HepG2 (cell line): ENCODE measurements around the gene SLC9B2. TPM values are rescaled to one million over a fixed set of nuclear protein-coding genes. Genes with fewer than 3 reads are reported as not detected.

Experiments
- DR1 ChIP-seq: sonication (generic); formaldehyde crosslinking; IDR thresholded peaks from 2 replicates; pipeline ENCODE4 v1.8.0; 2021; ENCODE audit warnings: mild to moderate bottlenecking, missing genetic modification reagents, inconsistent platforms
- GATAD1 ChIP-seq: IDR thresholded peaks from 2 replicates; pipeline ENCODE4 v1.6.1; 2016; ENCODE audit warnings: missing genetic modification reagents, missing compliant biosample characterization
- HOXD1 ChIP-seq: sonication (generic); formaldehyde crosslinking; IDR thresholded peaks from 2 replicates; pipeline ENCODE4 v1.5.0; 2020; ENCODE audit warnings: missing genetic modification reagents
- KAT8 ChIP-seq: IDR thresholded peaks from 2 replicates; pipeline ENCODE4 v1.6.1; 2016; ENCODE audit warnings: missing genetic modification reagents, missing compliant biosample characterization
- NFRKB ChIP-seq: fragments of 450-650 bp; IDR thresholded peaks from 2 replicates; pipeline ENCODE4 v1.6.1; 2017
- RARG ChIP-seq: sonication (generic); formaldehyde crosslinking; IDR thresholded peaks from 2 replicates; pipeline ENCODE4 v1.4.0; 2020; ENCODE audit warnings: low read depth, mild to moderate bottlenecking, missing genetic modification reagents
- SMAD9 ChIP-seq: sonication (generic); formaldehyde crosslinking; IDR thresholded peaks from 2 replicates; pipeline ENCODE4 v1.5.1; 2020; ENCODE audit warnings: mild to moderate bottlenecking, missing genetic modification reagents
- TCF7 ChIP-seq: sonication (generic); IDR thresholded peaks from 2 replicates; pipeline ENCODE4 v1.6.1; 2016; ENCODE audit warnings: antibody characterized with exemption, low read depth
- ZFYVE20 ChIP-seq: sonication (generic); formaldehyde crosslinking; IDR thresholded peaks from 2 replicates; pipeline ENCODE4 v1.8.0; 2023; ENCODE audit warnings: low read depth, mild to moderate bottlenecking, moderate library complexity, missing genetic modification reagents, borderline replicate concordance
- ZNF253 ChIP-seq: sonication (generic); formaldehyde crosslinking; IDR thresholded peaks from 2 replicates; pipeline ENCODE4 v1.8.0; 2022; ENCODE audit warnings: mild to moderate bottlenecking, missing genetic modification reagents, borderline replicate concordance
- ZNF432 ChIP-seq: sonication (generic); formaldehyde crosslinking; IDR thresholded peaks from 2 replicates; pipeline ENCODE4 v1.5.0; 2020; ENCODE audit warnings: missing genetic modification reagents, mild to moderate bottlenecking, borderline replicate concordance
- ZNF607 ChIP-seq: sonication (generic); formaldehyde crosslinking; IDR thresholded peaks from 2 replicates; pipeline ENCODE4 v1.5.1; 2020; ENCODE audit warnings: missing genetic modification reagents, mild to moderate bottlenecking, borderline replicate concordance
- ZNF781 ChIP-seq: sonication (generic); formaldehyde crosslinking; IDR thresholded peaks from 2 replicates; pipeline ENCODE4 v1.5.1; 2020; ENCODE audit warnings: borderline replicate concordance, mild to moderate bottlenecking, missing genetic modification reagents; ENCODE audit errors: not compliant biosample characterization
- polyA plus RNA-seq, 8 experiments: library from polyadenylated mRNA; depleted of rRNA in 3 of 8; stranded (reverse) in 7 of 8; unstranded in 1 of 8; fragments of >200 nt; fragmentation: Illumina TruSeq in 4 of 8; extraction: Trizol in 4 of 8; gene quantifications; 2 replicates each; pipeline versions ENCODE4 v1.2.1 to v1.2.3, GENCODE V29; 2011 to 2016; ENCODE audit warnings: low read depth in 4 of 8, missing spikeins in 1 of 8, mixed read lengths in 1 of 8; ENCODE audit not compliant: insufficient read depth in 1 of 8
- total RNA-seq, 5 experiments: library from RNA; depleted of rRNA; stranded (reverse); fragments of >200 nt; fragmentation: Illumina TruSeq; extraction: Trizol; gene quantifications; 2 replicates each; pipeline ENCODE4 v1.2.3, GENCODE V29; 2016; ENCODE audit warnings: low read depth in 1 of 5
- TF ChIP-seq, protein P1 (sequence below): sonication (generic); formaldehyde crosslinking; IDR thresholded peaks from 2 replicates; pipeline ENCODE4 v1.4.0; 2020; ENCODE audit warnings: mild to moderate bottlenecking, low read depth, missing genetic modification reagents
- TF ChIP-seq, protein P2 (sequence below): sonication (generic); formaldehyde crosslinking; IDR thresholded peaks from 2 replicates; pipeline ENCODE4 v1.5.0; 2020; ENCODE audit warnings: missing genetic modification reagents
- TF ChIP-seq, protein P3 (sequence below): sonication (generic); formaldehyde crosslinking; IDR thresholded peaks from 2 replicates; pipeline ENCODE4 v1.4.0; 2020; ENCODE audit warnings: missing genetic modification reagents
- TF ChIP-seq, protein P4 (sequence below): sonication (generic); formaldehyde crosslinking; IDR thresholded peaks from 2 replicates; pipeline ENCODE4 v1.4.0; 2020; ENCODE audit warnings: low read depth, mild to moderate bottlenecking, missing genetic modification reagents
- TF ChIP-seq, protein P5 (sequence below): sonication (generic); formaldehyde crosslinking; IDR thresholded peaks from 2 replicates; pipeline ENCODE4 v1.5.0; 2020; ENCODE audit warnings: mild to moderate bottlenecking, missing genetic modification reagents, borderline replicate concordance

Gene SLC9B2
- total and polyA plus RNA-seq, 2 of the 13 experiments (the other 11 are each of a cell fraction or from before 2014, with no cell fraction given), result 23.5 to 38.5 TPM

DNA sequence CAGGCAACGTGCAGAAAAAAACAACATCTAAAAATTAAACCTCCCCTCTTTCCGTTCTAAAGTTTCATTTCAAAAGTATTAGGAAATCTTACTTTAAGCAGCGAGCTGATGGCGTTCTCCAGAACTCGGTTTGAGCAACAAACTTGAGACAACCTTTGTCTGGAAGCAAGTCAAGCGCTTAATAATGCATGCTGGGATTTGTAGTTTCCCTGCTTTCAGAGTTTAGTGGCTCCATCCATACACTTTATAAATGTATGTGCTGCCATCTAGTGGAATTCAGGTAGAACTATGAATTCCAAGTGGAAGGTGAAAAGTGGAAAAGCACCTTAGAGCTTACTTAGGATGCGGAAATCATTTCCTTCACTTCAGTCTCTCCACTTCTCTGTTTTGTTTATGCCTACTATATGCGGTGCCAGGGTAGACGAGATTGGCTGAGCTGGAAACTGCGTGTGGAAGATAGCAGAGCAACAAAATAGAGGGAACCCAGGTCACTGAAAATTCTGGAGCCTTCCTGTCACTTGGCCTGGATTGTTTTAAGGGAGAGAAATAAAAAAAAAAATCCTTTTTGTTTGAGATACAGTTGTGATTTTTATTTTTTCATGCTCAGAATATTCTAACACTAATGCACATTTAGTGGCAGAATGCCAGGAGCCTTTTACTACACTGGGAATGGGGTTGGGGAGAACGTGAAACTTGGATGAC lies 23.3 kb upstream of the SLC9B2 start, which contains the start of gene BDH2 (continued):
- TF ChIP-seq ZNF432 (CRISPR knock-in tag) (no peak), RARG (CRISPR knock-in tag) (no peak), ZNF781 (CRISPR knock-in tag) (no peak), TCF7 (no peak), KAT8 (CRISPR knock-in tag) (peak; percentile 67), GATAD1 (CRISPR knock-in tag) (0 out of 2 replicates have a peak, but pooled peaks have one; percentile 39), HOXD1 (CRISPR knock-in tag) (no peak), DR1 (no peak), ZFYVE20 (no peak), ZNF607 (no peak), NFRKB (no peak), SMAD9 (CRISPR knock-in tag) (no peak), ZNF253 (CRISPR knock-in tag) (no peak)
- TF ChIP-seq, protein P1, sequence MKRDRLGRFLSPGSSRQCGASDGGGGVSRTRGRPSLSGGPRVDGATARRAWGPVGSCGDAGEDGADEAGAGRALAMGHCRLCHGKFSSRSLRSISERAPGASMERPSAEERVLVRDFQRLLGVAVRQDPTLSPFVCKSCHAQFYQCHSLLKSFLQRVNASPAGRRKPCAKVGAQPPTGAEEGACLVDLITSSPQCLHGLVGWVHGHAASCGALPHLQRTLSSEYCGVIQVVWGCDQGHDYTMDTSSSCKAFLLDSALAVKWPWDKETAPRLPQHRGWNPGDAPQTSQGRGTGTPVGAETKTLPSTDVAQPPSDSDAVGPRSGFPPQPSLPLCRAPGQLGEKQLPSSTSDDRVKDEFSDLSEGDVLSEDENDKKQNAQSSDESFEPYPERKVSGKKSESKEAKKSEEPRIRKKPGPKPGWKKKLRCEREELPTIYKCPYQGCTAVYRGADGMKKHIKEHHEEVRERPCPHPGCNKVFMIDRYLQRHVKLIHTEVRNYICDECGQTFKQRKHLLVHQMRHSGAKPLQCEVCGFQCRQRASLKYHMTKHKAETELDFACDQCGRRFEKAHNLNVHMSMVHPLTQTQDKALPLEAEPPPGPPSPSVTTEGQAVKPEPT (CRISPR knock-in tag), result no peak
- TF ChIP-seq, protein P2, sequence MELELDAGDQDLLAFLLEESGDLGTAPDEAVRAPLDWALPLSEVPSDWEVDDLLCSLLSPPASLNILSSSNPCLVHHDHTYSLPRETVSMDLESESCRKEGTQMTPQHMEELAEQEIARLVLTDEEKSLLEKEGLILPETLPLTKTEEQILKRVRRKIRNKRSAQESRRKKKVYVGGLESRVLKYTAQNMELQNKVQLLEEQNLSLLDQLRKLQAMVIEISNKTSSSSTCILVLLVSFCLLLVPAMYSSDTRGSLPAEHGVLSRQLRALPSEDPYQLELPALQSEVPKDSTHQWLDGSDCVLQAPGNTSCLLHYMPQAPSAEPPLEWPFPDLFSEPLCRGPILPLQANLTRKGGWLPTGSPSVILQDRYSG (CRISPR knock-in tag), result no peak
- TF ChIP-seq, protein P3, sequence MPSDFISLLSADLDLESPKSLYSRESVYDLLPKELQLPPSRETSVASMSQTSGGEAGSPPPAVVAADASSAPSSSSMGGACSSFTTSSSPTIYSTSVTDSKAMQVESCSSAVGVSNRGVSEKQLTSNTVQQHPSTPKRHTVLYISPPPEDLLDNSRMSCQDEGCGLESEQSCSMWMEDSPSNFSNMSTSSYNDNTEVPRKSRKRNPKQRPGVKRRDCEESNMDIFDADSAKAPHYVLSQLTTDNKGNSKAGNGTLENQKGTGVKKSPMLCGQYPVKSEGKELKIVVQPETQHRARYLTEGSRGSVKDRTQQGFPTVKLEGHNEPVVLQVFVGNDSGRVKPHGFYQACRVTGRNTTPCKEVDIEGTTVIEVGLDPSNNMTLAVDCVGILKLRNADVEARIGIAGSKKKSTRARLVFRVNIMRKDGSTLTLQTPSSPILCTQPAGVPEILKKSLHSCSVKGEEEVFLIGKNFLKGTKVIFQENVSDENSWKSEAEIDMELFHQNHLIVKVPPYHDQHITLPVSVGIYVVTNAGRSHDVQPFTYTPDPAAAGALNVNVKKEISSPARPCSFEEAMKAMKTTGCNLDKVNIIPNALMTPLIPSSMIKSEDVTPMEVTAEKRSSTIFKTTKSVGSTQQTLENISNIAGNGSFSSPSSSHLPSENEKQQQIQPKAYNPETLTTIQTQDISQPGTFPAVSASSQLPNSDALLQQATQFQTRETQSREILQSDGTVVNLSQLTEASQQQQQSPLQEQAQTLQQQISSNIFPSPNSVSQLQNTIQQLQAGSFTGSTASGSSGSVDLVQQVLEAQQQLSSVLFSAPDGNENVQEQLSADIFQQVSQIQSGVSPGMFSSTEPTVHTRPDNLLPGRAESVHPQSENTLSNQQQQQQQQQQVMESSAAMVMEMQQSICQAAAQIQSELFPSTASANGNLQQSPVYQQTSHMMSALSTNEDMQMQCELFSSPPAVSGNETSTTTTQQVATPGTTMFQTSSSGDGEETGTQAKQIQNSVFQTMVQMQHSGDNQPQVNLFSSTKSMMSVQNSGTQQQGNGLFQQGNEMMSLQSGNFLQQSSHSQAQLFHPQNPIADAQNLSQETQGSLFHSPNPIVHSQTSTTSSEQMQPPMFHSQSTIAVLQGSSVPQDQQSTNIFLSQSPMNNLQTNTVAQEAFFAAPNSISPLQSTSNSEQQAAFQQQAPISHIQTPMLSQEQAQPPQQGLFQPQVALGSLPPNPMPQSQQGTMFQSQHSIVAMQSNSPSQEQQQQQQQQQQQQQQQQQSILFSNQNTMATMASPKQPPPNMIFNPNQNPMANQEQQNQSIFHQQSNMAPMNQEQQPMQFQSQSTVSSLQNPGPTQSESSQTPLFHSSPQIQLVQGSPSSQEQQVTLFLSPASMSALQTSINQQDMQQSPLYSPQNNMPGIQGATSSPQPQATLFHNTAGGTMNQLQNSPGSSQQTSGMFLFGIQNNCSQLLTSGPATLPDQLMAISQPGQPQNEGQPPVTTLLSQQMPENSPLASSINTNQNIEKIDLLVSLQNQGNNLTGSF, result no peak
- TF ChIP-seq, protein P4, sequence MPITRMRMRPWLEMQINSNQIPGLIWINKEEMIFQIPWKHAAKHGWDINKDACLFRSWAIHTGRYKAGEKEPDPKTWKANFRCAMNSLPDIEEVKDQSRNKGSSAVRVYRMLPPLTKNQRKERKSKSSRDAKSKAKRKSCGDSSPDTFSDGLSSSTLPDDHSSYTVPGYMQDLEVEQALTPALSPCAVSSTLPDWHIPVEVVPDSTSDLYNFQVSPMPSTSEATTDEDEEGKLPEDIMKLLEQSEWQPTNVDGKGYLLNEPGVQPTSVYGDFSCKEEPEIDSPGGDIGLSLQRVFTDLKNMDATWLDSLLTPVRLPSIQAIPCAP, result no peak
- TF ChIP-seq, protein P5, sequence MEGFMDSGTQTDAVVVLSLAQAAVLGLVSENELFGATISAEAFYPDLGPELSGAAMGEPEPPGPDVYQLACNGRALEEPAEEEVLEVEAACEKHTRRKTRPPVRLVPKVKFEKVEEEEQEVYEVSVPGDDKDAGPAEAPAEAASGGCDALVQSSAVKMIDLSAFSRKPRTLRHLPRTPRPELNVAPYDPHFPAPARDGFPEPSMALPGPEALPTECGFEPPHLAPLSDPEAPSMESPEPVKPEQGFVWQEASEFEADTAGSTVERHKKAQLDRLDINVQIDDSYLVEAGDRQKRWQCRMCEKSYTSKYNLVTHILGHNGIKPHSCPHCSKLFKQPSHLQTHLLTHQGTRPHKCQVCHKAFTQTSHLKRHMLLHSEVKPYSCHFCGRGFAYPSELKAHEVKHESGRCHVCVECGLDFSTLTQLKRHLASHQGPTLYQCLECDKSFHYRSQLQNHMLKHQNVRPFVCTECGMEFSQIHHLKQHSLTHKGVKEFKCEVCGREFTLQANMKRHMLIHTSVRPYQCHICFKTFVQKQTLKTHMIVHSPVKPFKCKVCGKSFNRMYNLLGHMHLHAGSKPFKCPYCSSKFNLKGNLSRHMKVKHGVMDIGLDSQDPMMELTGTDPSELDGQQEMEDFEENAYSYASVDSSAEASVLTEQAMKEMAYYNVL (CRISPR knock-in tag), result no peak
